Fibroblast of skin of left biceps (primary cell): Measurements from ENCODE around the gene CLEC12A.
A peak's percentile ranks its signal among the peaks of the same experiment; 100 is the strongest.
"Not testable (repeated sequence)": the region's sequence is repeated elsewhere in the genome, so short reads cannot be mapped to it uniquely, and the experiment has no call there.

Source experiments
- DNase-seq, 2 experiments: peaks; one replicate each; pipeline ENCODE4 v3.0.0-alpha.2; 2013; ENCODE audit warnings: low read depth in 2 of 2

CLEC12A gene

GRCh38 chr12:9971181-9971580, at the start of gene CLEC12A:
Gene CLEC12A (plus strand): TSS chr12:9971409. CDS start chr12:9971597, 188 bp downstream.
- no peak for DNase-seq

- DNase-seq, result no peak
Measured at GRCh38 chr12:9922429-9922828, 48.8 kb upstream of the CLEC12A start.

DNA sequence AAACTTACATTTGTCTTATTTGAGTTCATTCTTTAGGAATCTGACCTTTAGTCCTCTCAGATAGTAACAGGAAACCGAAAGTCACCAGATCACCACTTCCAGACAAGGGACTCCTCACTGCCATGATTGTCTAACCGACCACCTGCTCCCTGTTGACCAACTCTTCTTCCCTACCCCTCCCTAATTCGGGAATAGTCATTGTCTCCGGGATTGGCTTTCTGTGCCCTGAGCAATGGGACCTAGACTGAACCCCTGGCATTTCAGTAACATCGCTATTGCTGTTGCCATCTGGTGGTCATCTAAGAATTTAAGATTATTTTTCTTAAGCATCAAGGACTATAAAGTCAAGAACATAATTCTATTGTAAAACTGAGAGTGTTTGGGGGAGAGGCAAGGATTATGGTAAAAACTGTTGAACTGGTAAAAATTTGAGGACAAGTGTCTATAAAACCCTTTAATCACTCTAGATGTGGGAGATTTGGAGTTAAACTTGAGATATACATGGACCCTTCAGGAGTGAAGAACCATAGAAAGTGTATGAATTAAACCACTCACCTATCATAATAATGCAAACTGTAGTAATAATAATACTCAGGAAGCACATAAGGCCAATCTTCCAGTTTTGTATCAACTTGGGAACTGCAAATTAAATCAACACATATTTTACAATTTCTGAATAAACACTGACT, 45.4 kb upstream of the CLEC12A start:
- DNase-seq, result peak in 1 of 2 experiments; percentile 8

GRCh38 chr12:9926876-9927275, 44.3 kb upstream of the CLEC12A start:
- DNase-seq, result no peak

DNA sequence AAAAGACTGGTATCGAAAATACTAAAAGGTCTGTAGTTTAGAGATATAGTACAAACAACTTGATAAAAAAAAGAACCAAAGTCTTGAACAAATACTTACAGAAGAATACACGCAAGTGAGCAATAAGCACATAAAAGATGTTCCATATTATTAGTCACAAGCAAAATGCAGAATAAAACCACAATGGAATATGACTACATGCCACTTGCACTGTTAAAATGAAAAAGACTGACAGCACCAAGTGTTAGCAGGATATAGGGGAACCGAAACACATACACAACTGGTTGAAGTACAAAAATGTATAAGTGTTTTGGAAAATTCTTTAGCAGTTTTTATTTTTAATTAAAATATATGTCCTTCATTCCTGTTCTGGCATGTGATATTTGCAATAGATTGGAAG, 42.6 kb upstream of the CLEC12A start:
- DNase-seq, result no peak

DNA sequence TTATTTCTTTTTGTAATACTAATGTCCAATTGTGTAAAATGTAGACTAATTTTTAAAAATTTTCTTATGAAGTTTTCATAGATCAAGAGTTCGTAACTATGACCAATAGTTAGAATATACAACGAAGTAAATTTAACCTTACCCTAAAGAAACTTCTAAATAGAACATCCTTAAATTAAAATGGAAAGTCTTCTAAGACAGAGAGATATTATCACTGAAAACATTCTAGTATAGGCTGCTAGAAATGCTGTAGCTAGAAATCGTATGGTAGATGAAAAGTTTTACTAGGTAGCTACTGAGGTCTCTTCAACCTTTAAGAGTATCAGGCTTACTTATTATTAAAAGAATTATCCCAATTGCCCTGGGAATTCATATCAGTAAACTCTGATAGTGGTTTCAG, 40.0 kb upstream of the CLEC12A start:
- no peak for DNase-seq

DNA sequence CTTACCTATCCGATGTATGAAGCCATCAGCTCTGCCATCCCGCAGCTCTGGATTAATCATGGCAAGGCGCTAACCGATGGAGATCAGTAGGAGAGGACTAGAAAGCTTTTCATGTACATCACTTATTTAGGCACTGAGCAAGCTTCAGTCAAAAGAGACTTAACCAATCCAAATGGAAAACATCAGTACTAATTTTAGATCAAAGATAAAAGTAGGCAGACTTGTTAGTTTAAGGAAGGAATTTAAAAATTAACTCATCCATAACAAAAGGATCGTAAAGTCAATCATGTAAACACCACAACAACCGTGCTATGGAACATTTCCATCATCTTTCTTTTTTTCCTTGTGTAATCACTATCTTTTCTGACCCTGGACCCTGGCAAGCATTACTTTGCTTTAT, 38.9 kb upstream of the CLEC12A start, which contains the start of gene CLEC2A:
Gene CLEC2A (minus strand): TSS at position 101 of the 400 bp plus-strand sequence. CDS start 41 bp downstream, at position 60.
- no peak for DNase-seq

DNA sequence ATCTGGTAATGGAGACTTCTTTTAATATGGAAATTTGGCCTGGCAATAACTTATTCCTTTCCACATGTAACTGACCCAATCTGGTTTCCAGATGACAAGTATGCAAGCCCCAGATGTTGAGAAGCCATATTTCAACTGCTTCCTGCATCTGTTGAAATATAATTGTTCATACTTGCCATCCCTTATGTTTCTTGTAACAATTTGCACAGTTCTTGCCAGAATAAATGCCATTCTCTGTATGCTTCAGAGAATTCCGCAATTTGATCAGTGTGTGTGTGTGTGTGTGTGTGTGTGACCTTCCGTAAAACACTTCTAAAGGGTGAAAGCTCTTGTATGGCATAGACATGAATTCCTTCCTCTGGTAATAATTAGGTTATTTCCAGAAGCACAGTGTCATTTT, 37.3 kb upstream of the CLEC12A start:
- DNase-seq, result peak; percentile 62 to 65

DNA sequence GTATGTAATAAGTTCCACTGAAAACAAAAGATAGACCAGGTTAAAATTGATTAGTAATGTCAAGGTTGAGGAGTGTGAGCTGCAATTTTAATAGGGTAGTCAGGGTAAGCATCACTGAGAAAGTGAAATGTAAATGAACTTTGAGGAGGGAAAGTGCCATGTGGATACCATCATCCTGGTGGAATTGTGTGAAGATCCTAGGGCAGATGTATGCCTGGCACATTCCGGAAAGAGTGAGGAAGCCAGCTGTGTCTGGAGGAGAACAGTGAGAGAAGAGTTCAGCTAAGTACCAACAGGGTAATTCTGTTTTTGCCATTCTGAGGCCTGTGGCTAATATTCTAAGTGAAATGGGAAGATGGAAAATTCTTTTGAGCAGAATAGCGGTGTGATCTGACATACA, 36.2 kb upstream of the CLEC12A start:
- DNase-seq, result no peak

DNA sequence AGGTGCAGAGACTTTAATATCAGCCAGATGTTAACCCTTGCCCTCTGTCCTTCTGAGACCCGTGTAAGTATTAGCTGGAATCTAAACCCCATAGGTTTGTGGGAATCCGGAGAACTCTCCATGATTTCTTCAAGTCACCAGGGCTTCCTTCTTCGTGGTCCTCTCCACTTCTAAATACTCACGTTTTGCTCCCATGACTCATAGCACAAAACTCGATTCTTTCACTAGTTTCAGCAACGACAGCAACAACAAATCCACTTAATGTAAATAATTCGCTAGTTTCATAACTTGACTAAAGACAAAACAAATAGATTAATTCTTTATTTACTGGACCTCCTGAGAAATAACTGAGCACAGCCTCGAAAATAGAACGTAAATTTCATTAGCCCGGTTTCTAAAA, 34.6 kb upstream of the CLEC12A start:
- DNase-seq, result no peak

- no peak for DNase-seq
Measured at GRCh38 chr12:9940375-9940774, 30.8 kb upstream of the CLEC12A start.

DNA sequence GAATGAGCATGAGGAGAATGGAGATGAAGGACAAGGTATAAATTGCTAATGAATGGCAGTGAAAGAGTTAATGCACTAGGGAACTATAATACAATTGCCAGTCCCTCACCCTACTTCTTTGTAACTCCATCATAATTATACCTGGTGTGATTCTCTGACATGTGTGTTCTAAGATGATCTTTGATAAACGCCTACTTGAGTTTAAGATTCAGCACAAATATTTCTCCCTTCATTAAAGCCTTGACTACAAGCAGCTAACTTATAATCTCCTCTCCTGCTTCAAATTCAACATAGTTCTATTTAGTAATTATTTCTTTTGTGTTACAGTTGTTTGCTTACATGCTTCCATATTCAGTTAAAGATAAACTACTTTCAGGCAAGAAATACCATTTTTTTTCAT, 29.4 kb upstream of the CLEC12A start:
- DNase-seq, result no peak

DNA sequence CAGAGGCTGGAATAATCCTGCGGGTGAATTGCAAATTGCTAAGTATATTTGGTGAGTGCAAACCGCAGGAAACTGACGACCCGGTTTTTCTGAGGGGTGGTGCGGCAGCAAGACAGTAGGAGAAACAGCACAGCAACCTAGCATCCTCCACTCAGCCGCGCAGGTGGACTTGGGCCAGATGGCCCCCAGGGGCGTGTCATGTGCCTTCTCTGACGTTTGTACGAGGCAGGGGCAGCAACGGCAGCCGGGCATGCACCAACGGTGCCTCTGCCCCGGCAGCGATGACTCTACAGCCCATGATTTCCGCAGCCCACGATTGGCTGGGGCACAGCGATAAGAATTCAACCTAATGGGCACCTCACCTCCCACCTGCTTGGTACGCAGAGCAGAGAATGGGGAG, 28.0 kb upstream of the CLEC12A start:
- DNase-seq, result no peak

GRCh38 chr12:9944391-9944790, 26.8 kb upstream of the CLEC12A start:
- DNase-seq, result no peak

DNA sequence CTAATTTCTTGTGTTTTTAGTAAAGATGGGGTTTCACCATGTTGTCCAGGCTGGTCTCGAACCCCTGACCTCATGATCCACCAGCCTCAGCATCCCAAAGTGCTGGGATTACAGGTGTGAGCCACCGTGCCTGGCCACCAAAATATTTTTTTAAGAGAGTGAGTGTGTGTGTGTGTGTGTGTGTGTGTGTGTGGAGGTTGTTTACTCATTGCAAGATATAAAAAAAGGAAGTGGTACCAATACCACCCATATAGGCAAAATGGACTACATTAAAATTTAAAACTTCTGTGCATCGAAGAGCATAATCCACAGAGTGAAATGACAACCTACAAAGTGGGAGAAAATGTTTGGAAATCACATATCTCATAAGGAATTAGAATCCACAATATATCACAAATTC, 23.5 kb upstream of the CLEC12A start:
- no peak for DNase-seq

GRCh38 chr12:9948606-9949296, 22.5 kb upstream of the CLEC12A start:
- DNase-seq, result no peak

DNA sequence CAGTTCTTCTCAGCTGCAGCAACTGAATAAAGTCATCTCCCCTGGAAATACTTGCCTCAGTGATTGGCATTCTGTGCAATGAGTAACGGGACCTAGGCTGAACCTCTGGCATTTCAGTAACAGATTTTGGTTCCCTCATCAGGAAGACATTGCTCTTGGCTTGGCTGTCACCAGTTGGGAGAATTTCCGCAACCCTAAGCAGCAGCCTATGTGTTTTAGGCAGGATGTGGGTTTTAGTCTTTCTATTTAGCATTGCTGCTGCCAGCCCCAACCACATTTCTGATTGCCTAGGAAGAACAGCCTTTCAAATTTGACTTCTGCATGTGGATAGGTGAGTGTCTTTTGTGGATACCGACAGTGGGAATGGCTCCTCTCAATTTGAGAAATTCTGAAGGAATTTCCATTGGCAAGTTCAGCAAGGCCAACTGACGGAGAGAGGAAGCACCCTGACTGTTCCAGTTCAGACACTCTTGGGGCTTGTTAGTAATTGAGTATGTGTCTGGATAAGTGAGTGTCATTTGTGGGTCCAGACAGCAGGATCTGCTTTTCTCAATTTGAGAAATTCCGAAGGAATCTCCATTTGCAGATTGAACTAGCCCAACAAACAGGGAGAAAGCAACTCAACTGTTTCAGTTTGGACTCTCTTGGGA, 20.1 kb upstream of the CLEC12A start:
- DNase-seq, result no peak

DNA sequence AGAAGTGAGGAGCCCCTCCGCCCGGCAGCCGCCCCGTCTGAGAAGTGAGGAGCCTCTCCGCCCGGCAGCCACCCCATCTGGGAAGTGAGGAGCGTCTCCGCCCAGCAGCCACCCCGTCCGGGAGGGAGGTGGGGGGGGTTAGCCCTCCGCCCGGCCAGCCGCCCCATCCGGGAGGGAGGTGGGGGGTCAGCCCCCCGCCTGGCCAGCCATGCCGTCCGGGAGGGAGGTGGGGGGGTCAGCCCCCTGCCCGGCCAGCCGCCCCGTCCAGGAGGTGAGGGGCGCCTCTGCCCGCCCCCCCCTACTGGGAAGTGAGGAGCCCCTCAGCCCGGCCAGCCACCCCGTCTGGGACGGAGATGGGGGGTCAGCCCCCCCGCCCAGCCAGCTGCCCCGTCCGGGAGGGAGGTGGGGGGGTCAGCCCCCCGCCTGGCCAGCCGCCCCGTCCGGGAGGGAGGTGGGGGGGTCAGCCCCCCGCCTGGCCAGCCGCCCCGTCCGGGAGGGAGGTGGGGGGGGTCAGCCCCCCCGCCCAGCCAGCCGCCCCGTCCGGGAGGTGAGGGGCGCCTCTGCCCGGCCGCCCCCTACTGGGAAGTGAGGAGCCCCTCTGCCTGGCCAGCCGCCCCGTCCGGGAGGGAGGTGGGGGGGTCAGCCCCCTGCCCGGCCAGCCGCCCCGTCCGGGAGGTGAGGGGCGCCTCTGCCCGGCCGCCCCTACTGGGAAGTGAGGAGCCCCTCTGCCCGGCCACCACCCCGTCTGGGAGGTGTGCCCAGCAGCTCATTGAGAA, 18.1 kb upstream of the CLEC12A start:
- DNase-seq, result not testable (repeated sequence)

- no peak for DNase-seq
Measured at GRCh38 chr12:9957834-9958233, 13.4 kb upstream of the CLEC12A start.

- DNase-seq, result no peak
Measured at GRCh38 chr12:9960590-9960989, 10.6 kb upstream of the CLEC12A start.

GRCh38 chr12:9961106-9961505, 10.1 kb upstream of the CLEC12A start:
- DNase-seq, result no peak

DNA sequence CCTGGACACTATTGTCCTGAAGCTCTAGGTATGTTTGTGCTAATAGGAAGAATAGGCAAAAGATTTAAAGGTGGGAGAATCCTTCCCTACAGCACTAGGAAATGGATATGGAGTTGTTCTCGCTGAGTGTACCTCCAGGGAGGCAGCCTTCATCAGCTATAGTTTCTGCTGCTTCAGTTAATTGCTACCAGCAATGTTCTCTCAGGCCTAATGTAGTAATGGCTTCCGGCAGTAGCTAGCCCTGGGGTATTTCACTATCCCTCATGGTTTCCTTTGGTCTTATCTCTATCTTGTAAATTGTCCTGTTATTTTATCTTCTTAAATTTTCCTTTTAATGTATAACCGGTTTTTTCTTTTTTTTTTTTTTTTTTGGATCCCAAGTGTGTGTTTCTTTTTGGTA, 9.3 kb upstream of the CLEC12A start:
- DNase-seq, result no peak
